ENCODE data around the gene PHOSPHO2.
"Not testable (repeated sequence)": the region's sequence is repeated elsewhere in the genome, so short reads cannot be mapped to it uniquely, and the experiment has no call there.

Gene PHOSPHO2

GRCh38 chr2:169696381-169696780 lies 2.1 kb downstream of the PHOSPHO2 start:
- no peak overlapping the region for H3K9ac ChIP-seq (ENCODE audit: low read length)
- no peaks in the 10 kb centered on the region; the same call in 1 of the 2 replicates for H3K9me3 ChIP-seq (ENCODE audit: insufficient read depth, low read length)
- H4K20me1 ChIP-seq (ENCODE audit: insufficient read depth, low read length) = no peaks in the 10 kb centered on the region
- peaks cover 12% of the 10 kb centered on the region for H3K4me1 ChIP-seq (ENCODE audit: low read length)
- H3K27me3 ChIP-seq (ENCODE audit: low read depth, low read length) = no peaks in the 10 kb centered on the region
- TF ChIP-seq CTCF (IDR thresholded peaks at IDR 0.05; ENCODE audit: low read depth, low read length) = no peak
- no peak for TF ChIP-seq EZH2phosphoT487 (IDR thresholded peaks at IDR 0.05; ENCODE audit: low read depth)
- H3K27ac ChIP-seq (ENCODE audit: low read length) = no peak overlapping the region
- no peak overlapping the region for H3K4me3 ChIP-seq (ENCODE audit: low read length)
- no peak overlapping the region for H2AFZ ChIP-seq (ENCODE audit: low read depth, low read length)
- peaks cover 11% of the 10 kb centered on the region for H3K36me3 ChIP-seq (replicated peaks; ENCODE audit: low read depth, low read length)
- 0 out of 2 replicates have a peak, but pooled peaks cover 5% of the 10 kb centered on the region for H3K79me2 ChIP-seq (ENCODE audit: low read length)
- H3K4me2 ChIP-seq (ENCODE audit: low read length) = no peak overlapping the region

- H4K20me1 ChIP-seq (ENCODE audit: insufficient read depth, low read length); H3K4me1 ChIP-seq (ENCODE audit: low read length); H3K4me2 ChIP-seq (ENCODE audit: low read length); H3K9me3 ChIP-seq (ENCODE audit: insufficient read depth, low read length); H3K9ac ChIP-seq (ENCODE audit: low read length); H3K27me3 ChIP-seq (ENCODE audit: low read depth, low read length); H3K4me3 ChIP-seq (ENCODE audit: low read length); H3K27ac ChIP-seq (ENCODE audit: low read length); H3K79me2 ChIP-seq (ENCODE audit: low read length); H2AFZ ChIP-seq (ENCODE audit: low read depth, low read length): not testable (repeated sequence)
- H3K36me3 ChIP-seq (replicated peaks; ENCODE audit: low read depth, low read length) = peaks cover 13% of the 10 kb centered on the region
Observed at GRCh38 chr2:169699173-169699572, 4.9 kb downstream of the PHOSPHO2 start.

DNA sequence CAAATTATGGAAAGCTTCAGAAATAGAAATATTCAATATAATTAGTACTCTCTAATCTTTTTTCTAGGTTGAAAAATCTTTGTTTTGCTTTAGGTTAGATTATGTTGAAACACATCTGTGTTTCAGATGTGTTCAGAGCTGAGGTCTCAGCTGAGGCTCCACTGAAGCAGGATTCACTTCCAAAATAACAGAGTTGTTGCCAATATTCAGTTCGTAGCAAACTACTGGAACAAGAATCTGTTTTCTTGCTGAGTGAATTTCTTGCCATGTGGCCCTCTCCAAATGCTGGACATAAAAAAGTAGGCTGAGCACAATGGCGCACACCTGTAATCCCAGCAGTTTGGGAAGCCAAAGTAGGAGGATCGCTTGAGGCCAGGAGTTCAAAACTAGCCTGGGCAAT lies 8.7 kb downstream of the PHOSPHO2 start:
- H3K4me2 ChIP-seq (ENCODE audit: low read length) = no peak overlapping the region
- no peak overlapping the region for H2AFZ ChIP-seq (ENCODE audit: low read depth, low read length)
- no peaks in the 10 kb centered on the region for H3K79me2 ChIP-seq (ENCODE audit: low read length)
- H3K9ac ChIP-seq (ENCODE audit: low read length) = no peak overlapping the region
- no peaks in the 10 kb centered on the region for H3K4me1 ChIP-seq (ENCODE audit: low read length)
- no peak overlapping the region for H3K27ac ChIP-seq (ENCODE audit: low read length)
- no peaks in the 10 kb centered on the region for H4K20me1 ChIP-seq (ENCODE audit: insufficient read depth, low read length)
- no peak overlapping the region for H3K4me3 ChIP-seq (ENCODE audit: low read length)
- H3K9me3 ChIP-seq (ENCODE audit: insufficient read depth, low read length) = no peaks in the 10 kb centered on the region
- H3K27me3 ChIP-seq (ENCODE audit: low read depth, low read length) = no peaks in the 10 kb centered on the region
- TF ChIP-seq CTCF (IDR thresholded peaks at IDR 0.05; ENCODE audit: low read depth, low read length) (no peak), EZH2phosphoT487 (IDR thresholded peaks at IDR 0.05; ENCODE audit: low read depth) (no peak)
- H3K36me3 ChIP-seq (replicated peaks; ENCODE audit: low read depth, low read length) = peaks cover 3% of the 10 kb centered on the region

DNA sequence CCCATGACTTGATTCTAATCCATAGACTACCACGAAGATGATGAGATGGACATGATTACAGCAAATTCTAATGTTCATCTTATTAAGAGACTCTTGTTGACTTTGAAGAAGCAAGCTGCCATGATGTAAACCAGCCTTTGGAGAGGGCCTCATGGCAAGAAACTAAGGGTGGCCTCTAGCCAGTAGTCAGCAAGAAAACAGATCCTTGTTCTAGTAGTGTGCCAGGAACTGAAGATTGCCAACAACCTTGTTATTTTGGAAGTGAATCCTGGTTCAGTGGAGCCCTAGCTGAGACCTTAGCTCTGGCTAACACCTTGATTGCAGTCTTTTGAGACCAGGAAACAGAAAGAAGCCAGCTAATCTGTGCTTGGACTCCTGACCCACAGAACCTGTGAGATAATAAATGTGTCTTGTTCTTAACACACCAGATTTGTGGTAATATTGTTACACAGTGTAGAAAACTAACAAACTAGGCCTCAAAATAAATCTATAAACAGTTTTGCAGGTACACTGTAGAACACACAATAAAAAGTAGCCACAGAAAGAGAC lies 10.0 kb downstream of the PHOSPHO2 start:
- Histone ChIP-seq H3K4me1 (ENCODE audit: low read length) (no peaks in the 10 kb centered on the region), H3K4me2 (ENCODE audit: low read length) (no peak overlapping the region)

More for the DNA sequence above, 10.0 kb downstream of the PHOSPHO2 start:
- Histone ChIP-seq H3K36me3 (replicated peaks; ENCODE audit: low read depth, low read length) (peaks cover 3% of the 10 kb centered on the region), H4K20me1 (ENCODE audit: insufficient read depth, low read length) (no peaks in the 10 kb centered on the region), H3K27me3 (ENCODE audit: low read depth, low read length) (no peaks in the 10 kb centered on the region), H3K9ac (ENCODE audit: low read length) (no peak overlapping the region), H3K4me3 (ENCODE audit: low read length) (no peak overlapping the region), H3K79me2 (ENCODE audit: low read length) (no peaks in the 10 kb centered on the region), H2AFZ (ENCODE audit: low read depth, low read length) (no peak overlapping the region), H3K27ac (ENCODE audit: low read length) (no peak overlapping the region), H3K9me3 (ENCODE audit: insufficient read depth, low read length) (no peaks in the 10 kb centered on the region)
- TF ChIP-seq CTCF (IDR thresholded peaks at IDR 0.05; ENCODE audit: low read depth, low read length) = no peak
- TF ChIP-seq EZH2phosphoT487 (IDR thresholded peaks at IDR 0.05; ENCODE audit: low read depth) = no peak

Data from OCI-LY3 (cell line).